RCC 7860 (cell line): Measurements from ENCODE around the gene UBA7.
"Not testable (repeated sequence)": the region's sequence is repeated elsewhere in the genome, so short reads cannot be mapped to it uniquely, and the experiment has no call there.

ENCODE experiments used
- DNase-seq: peaks from one replicate; pipeline ENCODE4 v3.0.0-alpha.2; 2015; ENCODE audit warnings: low spot score
- FAIRE-seq: peaks from 2 replicates; lab custom pipeline; 2012; peaks lifted over from hg19 to GRCh38; lab: Jason Lieb, UNC

Gene UBA7

GRCh38 chr3:49813497-49814174, at the start of gene UBA7:
Gene UBA7, minus strand, starts transcription at chr3:49813953. Its CDS starts 166 bp downstream, at chr3:49813787.
- DNase-seq (peak; percentile 65), FAIRE-seq (peak; percentile 35)

- FAIRE-seq (no peak), DNase-seq (no peak)
Measured at GRCh38 chr3:49859576-49860305, 46.0 kb upstream of the UBA7 start.

GRCh38 chr3:49856181-49857005, 42.6 kb upstream of the UBA7 start, which contains the start of gene TRAIP:
Gene TRAIP, minus strand, starts transcription at chr3:49856564. Its CDS starts 111 bp downstream, at chr3:49856453.
- DNase-seq (peak; percentile 77), FAIRE-seq (peak; percentile 86)

- FAIRE-seq = no peak
- DNase-seq = no peak
Measured at GRCh38 chr3:49855662-49856061, 41.9 kb upstream of the UBA7 start.

GRCh38 chr3:49845694-49846093, 31.9 kb upstream of the UBA7 start:
- DNase-seq (no peak), FAIRE-seq (no peak)

GRCh38 chr3:49844464-49845183, 30.9 kb upstream of the UBA7 start:
- FAIRE-seq (no peak), DNase-seq (no peak)

- FAIRE-seq (no peak), DNase-seq (no peak)
Measured at GRCh38 chr3:49842843-49843517, 29.2 kb upstream of the UBA7 start.

GRCh38 chr3:49841806-49842205, 28.1 kb upstream of the UBA7 start:
- DNase-seq = no peak
- no peak for FAIRE-seq

- FAIRE-seq (no peak), DNase-seq (no peak)
Measured at GRCh38 chr3:49841126-49841696, 27.5 kb upstream of the UBA7 start.

GRCh38 chr3:49840388-49840787, 26.6 kb upstream of the UBA7 start:
- FAIRE-seq = no peak
- DNase-seq = no peak

- peak; percentile 46 for DNase-seq
- no peak for FAIRE-seq
Measured at GRCh38 chr3:49839193-49839809, 25.5 kb upstream of the UBA7 start.

- DNase-seq = no peak
- no peak for FAIRE-seq
Measured at GRCh38 chr3:49831341-49831740, 17.6 kb upstream of the UBA7 start.

- no peak for DNase-seq
- no peak for FAIRE-seq
Measured at GRCh38 chr3:49826016-49826415, 12.3 kb upstream of the UBA7 start.

GRCh38 chr3:49823131-49823530, 9.4 kb upstream of the UBA7 start:
- not testable (repeated sequence) for FAIRE-seq

GRCh38 chr3:49812916-49813496, 747 bp downstream of the UBA7 start:
- DNase-seq (no peak), FAIRE-seq (no peak)

More at GRCh38 chr3:49823131-49823530, 9.4 kb upstream of the UBA7 start:
- not testable (repeated sequence) for DNase-seq

GRCh38 chr3:49807431-49808114, 6.2 kb downstream of the UBA7 start:
- no peak for DNase-seq
- FAIRE-seq = no peak

- DNase-seq (no peak), FAIRE-seq (no peak)
Measured at GRCh38 chr3:49806850-49807249, 6.9 kb downstream of the UBA7 start.

GRCh38 chr3:49805897-49806701, 7.7 kb downstream of the UBA7 start:
- DNase-seq = no peak
- no peak for FAIRE-seq
